ENCODE results near the gene ANKRD60. TPM values are rescaled to one million over a fixed set of nuclear protein-coding genes. Genes with fewer than 3 reads are reported as not detected.
A peak's percentile ranks its signal among the peaks of the same experiment; 100 is the strongest.

The ANKRD60 gene
- polyA plus RNA-seq, 12 donors: not detected

GRCh38 chr20:58194175-58194791 lies 34.2 kb downstream of the ANKRD60 start:
- DNase-seq: no peak

GRCh38 chr20:58192567-58192966 lies 35.9 kb downstream of the ANKRD60 start:
- no peak for DNase-seq

DNA sequence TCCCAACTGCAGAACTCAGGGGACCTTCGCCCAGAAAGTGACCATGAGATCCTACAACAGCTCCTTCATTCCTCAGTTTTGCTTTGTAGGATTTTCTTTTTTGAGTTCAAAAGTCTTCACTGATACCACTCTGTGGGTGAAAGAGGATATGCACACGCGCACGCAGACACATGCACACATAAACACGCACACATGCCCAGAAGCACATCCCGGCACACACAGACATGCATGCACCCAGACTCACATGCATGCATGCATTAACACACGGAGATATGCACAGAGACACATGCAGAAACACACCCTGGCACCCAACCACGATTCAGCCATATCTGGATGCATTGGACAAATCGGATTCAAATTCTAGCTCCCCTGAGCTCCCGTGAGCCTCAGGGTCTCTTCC lies 36.4 kb downstream of the ANKRD60 start:
- DNase-seq: no peak

DNA sequence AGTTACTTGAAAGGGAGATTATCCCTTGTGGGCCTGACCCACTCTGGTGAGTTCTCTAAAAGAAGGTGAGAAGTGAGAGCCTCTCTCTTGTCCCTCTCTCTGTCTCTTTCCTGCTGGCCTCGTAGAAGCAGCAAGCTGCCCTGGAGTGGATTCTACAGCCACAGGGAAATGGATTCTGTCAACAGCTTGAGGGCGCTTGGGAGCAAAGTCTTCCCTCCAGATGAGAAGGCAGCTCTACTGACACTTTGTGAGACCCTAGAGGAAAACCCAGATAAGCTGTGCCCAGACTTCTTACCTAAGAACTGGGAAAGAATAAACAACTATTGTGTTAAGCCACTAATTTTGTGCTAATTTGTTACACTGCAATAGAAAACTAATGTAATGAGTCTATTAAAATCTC lies 39.9 kb downstream of the ANKRD60 start:
- DNase-seq: no peak

DNA sequence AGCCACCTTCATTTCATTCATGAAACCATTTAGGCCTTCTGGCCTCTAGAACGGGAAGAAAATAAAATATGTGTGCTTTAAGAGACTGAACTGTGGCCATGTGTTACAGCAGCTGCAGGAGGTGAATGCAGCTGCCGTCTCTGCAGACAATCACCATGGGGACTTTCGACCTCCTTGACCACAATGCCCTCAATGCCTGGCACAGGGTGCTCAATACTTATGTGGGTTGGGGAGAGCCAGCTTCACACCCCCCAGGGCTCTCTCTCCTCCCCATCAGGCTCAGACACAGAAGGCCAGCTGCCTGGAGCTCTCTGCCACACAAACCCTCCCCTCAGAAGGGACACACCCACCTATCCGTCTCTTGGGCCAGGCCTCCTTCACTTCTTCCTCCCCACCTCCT lies 43.5 kb downstream of the ANKRD60 start:
- no peak for DNase-seq

DNA sequence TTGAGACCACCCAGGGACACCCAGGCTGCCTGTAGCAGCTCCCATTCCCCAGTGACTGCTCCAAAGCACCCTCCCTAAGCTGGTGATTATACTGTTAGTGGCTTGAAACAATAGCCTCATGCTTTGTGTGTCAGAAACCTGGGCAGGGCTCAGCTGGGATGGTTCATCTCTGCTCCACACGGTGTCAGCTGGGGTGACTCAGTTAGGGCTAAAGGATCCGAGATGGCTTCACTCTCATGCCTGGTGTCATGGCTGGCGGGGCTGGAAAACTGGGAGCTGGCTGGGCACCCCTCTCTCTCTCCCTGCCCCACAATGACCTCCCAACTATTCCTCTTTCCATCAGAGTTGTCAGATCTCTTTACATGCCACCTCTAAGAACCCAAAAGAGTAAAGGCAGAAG lies 44.4 kb downstream of the ANKRD60 start:
- DNase-seq: no peak

DNA sequence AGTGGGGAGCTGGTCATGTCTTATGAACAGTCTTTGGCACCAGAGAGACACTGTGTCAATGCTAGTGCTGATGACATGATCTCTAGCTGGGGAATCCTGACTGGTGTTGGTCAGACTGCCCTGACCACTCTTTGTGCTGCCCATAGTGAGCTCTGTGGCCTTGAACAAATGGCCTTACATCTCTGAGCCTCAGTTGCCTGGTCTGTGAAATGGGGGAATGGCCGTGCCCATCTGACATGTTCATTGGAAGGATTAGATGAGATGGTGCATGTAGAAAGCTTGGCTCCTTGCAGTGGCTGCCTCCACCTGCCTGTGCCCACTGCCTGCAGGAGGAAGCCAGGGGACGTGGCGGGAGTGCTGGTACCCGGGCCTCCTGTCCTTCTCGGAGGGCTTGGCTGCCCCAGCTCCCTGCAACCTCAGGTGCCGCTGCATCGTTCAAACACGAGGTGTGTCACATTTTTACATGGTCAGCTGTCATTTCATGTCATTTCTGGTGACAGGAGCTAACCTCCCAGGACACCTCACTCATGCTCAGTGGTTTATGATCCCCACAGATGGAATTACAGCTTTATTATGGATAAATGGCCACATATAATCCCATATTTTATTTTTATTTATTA lies 45.8 kb downstream of the ANKRD60 start:
- no peak for DNase-seq

GRCh38 chr20:58179432-58180099 lies 48.9 kb downstream of the ANKRD60 start:
- DNase-seq: peak; percentile 71

- no peak for DNase-seq
Observed at GRCh38 chr20:58179083-58179431, 49.4 kb downstream of the ANKRD60 start.

DNA sequence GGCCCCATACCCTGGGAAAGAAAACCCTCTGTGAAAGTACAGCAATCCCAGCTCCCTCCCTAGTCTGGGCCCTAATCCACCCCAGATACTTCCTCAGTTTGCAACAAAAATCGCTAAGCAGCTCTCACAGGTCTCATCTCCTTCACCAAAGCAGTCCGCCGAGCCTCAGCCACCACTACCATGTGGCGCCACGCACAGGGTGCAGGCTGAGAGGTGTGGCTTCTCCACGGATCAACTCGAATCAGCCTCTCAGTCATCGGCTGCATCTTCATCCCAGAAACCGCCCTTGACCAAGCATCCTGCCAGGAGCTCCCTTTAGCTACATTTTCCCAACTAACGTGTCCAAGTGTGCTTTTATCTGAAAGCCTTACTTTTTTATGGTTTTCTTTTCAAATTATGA lies 50.7 kb downstream of the ANKRD60 start:
- DNase-seq: no peak

GRCh38 chr20:58175836-58176235 lies 52.6 kb downstream of the ANKRD60 start:
- DNase-seq: no peak

DNA sequence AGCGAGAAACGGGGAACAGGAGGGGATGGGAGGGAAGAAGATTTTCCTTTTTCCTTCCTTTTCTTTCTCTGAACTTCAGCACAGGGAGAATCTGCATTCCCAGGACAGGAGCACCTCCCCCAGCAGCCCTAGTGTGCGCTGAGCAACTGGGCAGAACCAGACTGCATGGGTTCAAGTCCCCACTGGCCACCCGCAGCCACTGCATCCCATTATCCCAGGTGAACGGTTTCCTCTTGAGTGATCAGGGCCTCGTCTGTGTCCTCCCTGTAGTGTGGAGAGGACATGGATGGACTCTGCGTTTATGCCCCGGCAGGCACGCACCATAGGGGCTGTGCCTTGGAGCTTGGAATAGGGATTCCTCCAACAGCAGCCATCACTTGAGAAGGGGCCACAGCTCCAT lies 53.0 kb downstream of the ANKRD60 start:
- DNase-seq: no peak

DNA sequence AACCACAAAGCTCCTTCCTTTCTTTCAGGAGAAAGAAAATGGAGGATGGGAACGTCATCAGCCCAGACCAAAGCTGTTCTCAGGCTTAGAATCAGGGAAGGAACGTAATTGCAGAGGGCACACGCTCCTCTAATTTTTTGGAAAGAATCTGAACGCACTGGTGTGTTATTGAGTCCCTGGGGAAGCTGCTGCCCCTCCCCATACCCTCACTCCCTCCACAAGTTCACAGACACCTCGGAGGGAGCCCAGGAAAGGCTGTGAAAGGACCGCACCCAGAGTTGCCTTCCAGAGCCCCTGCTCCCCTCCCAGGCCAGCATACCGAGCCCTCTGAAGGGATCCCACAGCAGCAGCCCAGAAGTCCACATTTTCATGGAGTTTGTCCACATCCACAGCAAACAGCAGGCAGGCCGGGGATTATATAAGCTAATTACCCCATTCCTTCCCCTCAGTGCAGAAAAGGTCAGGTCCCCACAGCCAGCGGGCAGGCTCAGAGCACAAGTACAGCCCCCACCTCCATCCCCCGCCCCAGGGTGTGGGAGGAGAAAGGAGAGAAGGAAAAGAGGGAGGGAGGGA lies 53.7 kb downstream of the ANKRD60 start:
- peak; percentile 46 for DNase-seq

DNA sequence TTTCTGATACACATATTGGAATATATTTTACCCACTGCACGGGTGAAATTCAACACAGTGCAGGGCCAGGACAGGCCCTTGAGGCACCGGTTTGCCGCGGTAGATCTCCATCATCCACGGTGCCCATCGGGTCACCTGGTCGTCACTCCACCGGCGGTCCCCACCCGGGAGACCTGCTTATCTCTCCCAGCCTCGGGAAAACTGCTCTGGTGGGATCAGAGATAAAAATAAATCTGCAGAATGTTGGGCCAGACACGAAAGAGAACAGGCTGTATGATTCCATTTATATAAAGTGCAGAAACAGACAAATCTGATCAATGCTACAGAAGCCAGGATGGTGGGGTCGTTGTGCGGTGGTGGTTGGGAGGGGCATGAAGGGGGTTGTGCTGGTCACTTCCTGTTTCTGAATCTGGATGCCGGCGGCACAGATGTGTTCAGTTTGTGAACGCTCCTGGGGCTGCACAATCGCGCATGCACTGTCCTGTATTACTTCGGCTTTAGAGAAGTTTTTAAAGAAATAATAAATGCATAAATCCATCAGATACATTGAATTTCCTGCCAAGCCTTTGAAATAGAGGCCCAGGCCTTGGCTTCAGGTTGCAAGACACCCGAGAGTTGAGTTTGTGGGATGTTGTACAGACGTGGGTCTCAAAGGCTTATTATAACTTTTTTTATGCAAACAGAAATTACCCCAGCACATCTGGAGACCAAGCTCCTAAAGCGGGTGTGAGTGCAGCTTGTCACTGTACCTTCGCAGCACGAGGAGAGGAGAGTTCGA lies 54.3 kb downstream of the ANKRD60 start:
- DNase-seq: peak; percentile 70

DNA sequence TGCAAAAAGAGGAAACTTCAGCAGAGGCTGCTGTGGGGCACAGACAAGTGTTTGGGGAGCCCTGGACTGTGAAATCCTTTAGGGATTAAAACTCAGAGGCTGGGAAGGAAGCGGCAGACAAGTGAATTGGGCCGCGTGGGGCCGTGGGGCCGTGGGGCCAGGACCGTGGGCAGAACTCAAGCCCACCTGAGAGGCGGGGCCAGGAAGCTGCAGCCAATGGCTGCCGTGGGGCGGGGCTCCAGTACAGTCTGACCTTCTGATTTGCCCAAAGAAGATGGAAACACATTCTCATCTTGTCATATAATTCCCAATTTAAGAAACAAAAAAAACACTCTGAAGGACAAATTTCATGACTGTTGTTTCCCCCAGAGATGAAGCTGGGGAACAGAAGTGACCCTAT lies 55.4 kb downstream of the ANKRD60 start:
- DNase-seq: no peak

GRCh38 chr20:58171796-58172425 lies 56.5 kb downstream of the ANKRD60 start:
- DNase-seq: no peak

DNA sequence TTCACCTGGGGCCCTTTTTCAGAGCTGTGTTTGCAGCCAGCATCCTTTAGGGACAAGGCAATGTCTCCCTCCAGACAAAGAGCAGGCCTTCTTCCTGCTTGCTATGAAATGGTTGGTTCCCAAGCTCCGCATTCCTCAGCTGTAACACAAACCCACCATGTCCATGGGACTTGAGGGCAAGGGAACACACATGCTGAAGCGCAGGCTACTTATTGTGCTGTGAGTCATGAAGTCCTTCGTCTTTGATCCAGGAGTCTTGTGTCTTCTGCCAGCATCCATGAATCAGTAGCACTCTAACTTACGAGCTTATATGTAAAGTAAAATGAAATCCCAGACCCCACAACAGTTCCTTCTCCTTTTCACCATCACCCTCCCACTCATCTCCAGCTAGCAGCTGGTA lies 59.0 kb downstream of the ANKRD60 start:
- DNase-seq: no peak

GRCh38 chr20:58168843-58169242 lies 59.6 kb downstream of the ANKRD60 start:
- DNase-seq: no peak

GRCh38 chr20:58167759-58168158 lies 60.7 kb downstream of the ANKRD60 start:
- DNase-seq: no peak
